Endothelial cell of umbilical vein (primary cell): ENCODE measurements around the gene CTU2.

Experiments
- EZH2 ChIP-seq: IDR thresholded peaks from 2 replicates; pipeline ENCODE4 v1.6.1; 2012; ENCODE audit warnings: borderline replicate concordance, low read depth, mild to moderate bottlenecking, moderate library complexity, low read length, inconsistent platforms; ENCODE audit not compliant: severe bottlenecking
- FOS ChIP-seq: IDR thresholded peaks from 2 replicates; pipeline ENCODE4 v1.6.1; 2011; ENCODE audit warnings: mild to moderate bottlenecking, low read length, moderate library complexity, borderline replicate concordance; ENCODE audit not compliant: insufficient read depth
- POLR2A ChIP-seq: IDR thresholded peaks from 2 replicates; pipeline ENCODE4 v1.6.1; 2012; ENCODE audit warnings: low read depth, mild to moderate bottlenecking, control low read depth, low read length
- POLR2AphosphoS5 ChIP-seq: IDR thresholded peaks from 2 replicates; pipeline ENCODE4 v1.6.1; 2012; ENCODE audit warnings: low read depth, mild to moderate bottlenecking, control low read depth, low read length, moderate library complexity; ENCODE audit not compliant: insufficient read depth
- TF ChIP-seq, protein P1 (sequence below), 2 donors: IDR thresholded peaks; 1 replicate in 1 of 2; 2 replicates in 1 of 2; pipeline ENCODE4 v1.5.1; 2011; ENCODE audit warnings: low read length in 2 of 2, mild to moderate bottlenecking in 2 of 2, moderate library complexity in 2 of 2, control low read depth in 1 of 2, inconsistent platforms in 1 of 2, low read depth in 1 of 2; ENCODE audit not compliant: insufficient read depth in 1 of 2; ENCODE audit errors: extremely low read depth in 1 of 2

DNA sequence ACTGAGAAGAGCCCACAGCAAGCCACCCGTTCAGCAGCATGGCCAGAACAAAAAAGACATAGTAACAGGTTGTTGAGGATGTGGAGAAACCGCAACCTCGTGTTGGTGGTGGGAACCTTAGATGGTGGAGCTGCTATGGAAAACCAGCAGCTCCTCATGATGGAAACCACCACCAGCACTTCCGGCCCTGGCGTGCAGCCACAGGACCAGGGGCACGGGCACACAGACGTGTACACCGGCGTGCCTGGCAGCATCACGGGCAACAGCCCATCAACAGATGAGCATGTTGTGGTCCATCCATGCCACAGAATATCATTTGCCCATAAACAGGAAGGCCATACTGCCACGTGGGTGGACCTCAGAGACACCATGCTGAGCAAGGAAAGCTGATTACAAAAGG lies 11.9 kb downstream of the CTU2 start:
- TF ChIP-seq POLR2AphosphoS5 = no peak
- no peak for TF ChIP-seq POLR2A
- TF ChIP-seq, protein P1, sequence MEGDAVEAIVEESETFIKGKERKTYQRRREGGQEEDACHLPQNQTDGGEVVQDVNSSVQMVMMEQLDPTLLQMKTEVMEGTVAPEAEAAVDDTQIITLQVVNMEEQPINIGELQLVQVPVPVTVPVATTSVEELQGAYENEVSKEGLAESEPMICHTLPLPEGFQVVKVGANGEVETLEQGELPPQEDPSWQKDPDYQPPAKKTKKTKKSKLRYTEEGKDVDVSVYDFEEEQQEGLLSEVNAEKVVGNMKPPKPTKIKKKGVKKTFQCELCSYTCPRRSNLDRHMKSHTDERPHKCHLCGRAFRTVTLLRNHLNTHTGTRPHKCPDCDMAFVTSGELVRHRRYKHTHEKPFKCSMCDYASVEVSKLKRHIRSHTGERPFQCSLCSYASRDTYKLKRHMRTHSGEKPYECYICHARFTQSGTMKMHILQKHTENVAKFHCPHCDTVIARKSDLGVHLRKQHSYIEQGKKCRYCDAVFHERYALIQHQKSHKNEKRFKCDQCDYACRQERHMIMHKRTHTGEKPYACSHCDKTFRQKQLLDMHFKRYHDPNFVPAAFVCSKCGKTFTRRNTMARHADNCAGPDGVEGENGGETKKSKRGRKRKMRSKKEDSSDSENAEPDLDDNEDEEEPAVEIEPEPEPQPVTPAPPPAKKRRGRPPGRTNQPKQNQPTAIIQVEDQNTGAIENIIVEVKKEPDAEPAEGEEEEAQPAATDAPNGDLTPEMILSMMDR (IDR thresholded peaks at IDR 0.05; ENCODE audit: extremely low read depth in 1 of 2, insufficient read depth in 1 of 2, low read depth in 1 of 2, low read length in 2 of 2) = no peak
- TF ChIP-seq EZH2 = no peak
- TF ChIP-seq FOS = no peak
